ENCODE data around the gene HIPK2. TPM values are rescaled to one million over a fixed set of nuclear protein-coding genes. Genes with fewer than 3 reads are reported as not detected.

The HIPK2 gene
- total and polyA plus RNA-seq, 8 donors = 3.4 to 103 (median 38.6) TPM

- TF ChIP-seq CTCF (IDR thresholded peaks at IDR 0.05) = no peak
- no peak for TF ChIP-seq EP300 (IDR thresholded peaks at IDR 0.05)
- TF ChIP-seq POLR2AphosphoS5 (IDR thresholded peaks at IDR 0.05) = no peak
- 64 to 78% (median 73%) methylated on average over 7 of the region's 7 CpGs for WGBS, 5 donors
- H3K9me3 ChIP-seq = no peaks in the 10 kb centered on the region
- intact Hi-C loops (cut with DNase I; ENCODE audit: low total_unique reads) = no loop called here
- no peaks in the 10 kb centered on the region for H3K27me3 ChIP-seq
- no peak for DNase-seq
- no peak overlapping the region for H3K4me3 ChIP-seq
- H3K4me1 ChIP-seq = peaks cover 0 to 13% (median under 1%) of the 10 kb centered on the region in 4 donors
- H3K27ac ChIP-seq = no peak overlapping the region
- H3K36me3 ChIP-seq = no peaks in the 10 kb centered on the region
These were observed 242.7 kb downstream of the HIPK2 start for GRCh38 chr7:139534966-139535651.

GRCh38 chr7:139534096-139534495 lies 243.7 kb downstream of the HIPK2 start:
- intact Hi-C loops (cut with DNase I; ENCODE audit: low total_unique reads) = no loop called here
- Histone ChIP-seq H3K9me3 (no peaks in the 10 kb centered on the region), H3K27me3 (no peaks in the 10 kb centered on the region), H3K36me3 (no peaks in the 10 kb centered on the region), H3K4me3 (no peak overlapping the region), H3K4me1 (peaks cover 0 to 3% (median 0%) of the 10 kb centered on the region in 4 donors), H3K27ac (no peak overlapping the region)
- DNase-seq = no peak
- 86 to 90% (median 88%) methylated on average over 9 of the region's 9 CpGs for WGBS, 5 donors
- TF ChIP-seq CTCF (IDR thresholded peaks at IDR 0.05) (no peak), EP300 (IDR thresholded peaks at IDR 0.05) (no peak), POLR2A (IDR thresholded peaks at IDR 0.05) (no peak)

- Histone ChIP-seq H3K9me3 (no peaks in the 10 kb centered on the region), H3K27me3 (no peaks in the 10 kb centered on the region), H3K4me1 (no peaks in the 10 kb centered on the region), H3K4me3 (no peak overlapping the region), H3K27ac (no peak overlapping the region), H3K36me3 (no peaks in the 10 kb centered on the region)
- no peak for TF ChIP-seq CTCF (IDR thresholded peaks at IDR 0.05)
- no peak for TF ChIP-seq POLR2AphosphoS5 (IDR thresholded peaks at IDR 0.05)
- no peak for TF ChIP-seq EP300 (IDR thresholded peaks at IDR 0.05)
- no peak for TF ChIP-seq POLR2A (IDR thresholded peaks at IDR 0.05)
- DNase-seq = no peak
- intact Hi-C loops (cut with DNase I; ENCODE audit: low total_unique reads) = no loop called here
- 83 to 91% (median 88%) methylated on average over 6 of the region's 6 CpGs for WGBS, 5 donors
These were observed 245.1 kb downstream of the HIPK2 start for GRCh38 chr7:139532636-139533155.

GRCh38 chr7:139531094-139531493 lies 246.7 kb downstream of the HIPK2 start:
- Histone ChIP-seq H3K4me3 (no peak overlapping the region), H3K36me3 (no peaks in the 10 kb centered on the region), H3K27ac (no peak overlapping the region), H3K9me3 (no peaks in the 10 kb centered on the region), H3K4me1 (no peaks in the 10 kb centered on the region), H3K27me3 (peaks cover 0 to 1% (median 0%) of the 10 kb centered on the region in 3 donors)
- TF ChIP-seq POLR2A (IDR thresholded peaks at IDR 0.05) (no peak), CTCF (IDR thresholded peaks at IDR 0.05) (no peak), POLR2AphosphoS5 (IDR thresholded peaks at IDR 0.05) (no peak), EP300 (IDR thresholded peaks at IDR 0.05) (no peak)
- intact Hi-C loops (cut with DNase I; ENCODE audit: low total_unique reads) = no loop called here
- WGBS, 5 donors = 75 to 89% (median 88%) methylated on average over 1 of the region's 1 CpG
- DNase-seq = no peak

Measured in stomach (tissue), 9 donors.